Subcutaneous abdominal adipose tissue (tissue), 5 donors: ENCODE measurements around the gene GTF2IRD1.
"Not testable (repeated sequence)": the region's sequence is repeated elsewhere in the genome, so short reads cannot be mapped to it uniquely, and the experiment has no call there.

ENCODE experiments used
- H3K27ac ChIP-seq: one replicate; pipeline ENCODE4 v1.7.0; 2013; ENCODE audit warnings: low read depth, mild to moderate bottlenecking, inconsistent platforms, low read length, moderate library complexity
- H3K27me3 ChIP-seq, 5 donors: one replicate each; pipeline ENCODE4 v1.7.0; 2013; ENCODE audit warnings: low read length in 5 of 5, inconsistent platforms in 1 of 5; ENCODE audit not compliant: control insufficient read depth in 5 of 5, insufficient read depth in 4 of 5
- H3K36me3 ChIP-seq, 5 donors: one replicate each; pipeline ENCODE4 v1.7.0; 2013; ENCODE audit warnings: low read length in 5 of 5; ENCODE audit not compliant: control insufficient read depth in 5 of 5, insufficient read depth in 5 of 5
- H3K4me1 ChIP-seq, 5 donors: one replicate each; pipeline ENCODE4 v1.7.0; 2013; ENCODE audit warnings: low read length in 5 of 5, mild to moderate bottlenecking in 3 of 5, moderate library complexity in 1 of 5; ENCODE audit not compliant: control insufficient read depth in 5 of 5, insufficient read depth in 5 of 5
- H3K4me3 ChIP-seq, 5 donors: one replicate each; pipeline ENCODE4 v1.7.0; 2013; ENCODE audit warnings: low read length in 5 of 5, low read depth in 1 of 5
- H3K9ac ChIP-seq, 5 donors: one replicate each; pipeline ENCODE4 v1.7.0; 2013; ENCODE audit warnings: low read length in 5 of 5, mild to moderate bottlenecking in 4 of 5, moderate library complexity in 3 of 5
- H3K9me3 ChIP-seq, 5 donors: one replicate each; pipeline ENCODE4 v1.7.0; 2013; ENCODE audit warnings: low read length in 5 of 5; ENCODE audit not compliant: control insufficient read depth in 5 of 5
- donor health status: healthy.
- donor health status: healthy.
- donor health status: healthy.
- donor health status: healthy.
- donor health status: healthy.

The GTF2IRD1 gene

DNA sequence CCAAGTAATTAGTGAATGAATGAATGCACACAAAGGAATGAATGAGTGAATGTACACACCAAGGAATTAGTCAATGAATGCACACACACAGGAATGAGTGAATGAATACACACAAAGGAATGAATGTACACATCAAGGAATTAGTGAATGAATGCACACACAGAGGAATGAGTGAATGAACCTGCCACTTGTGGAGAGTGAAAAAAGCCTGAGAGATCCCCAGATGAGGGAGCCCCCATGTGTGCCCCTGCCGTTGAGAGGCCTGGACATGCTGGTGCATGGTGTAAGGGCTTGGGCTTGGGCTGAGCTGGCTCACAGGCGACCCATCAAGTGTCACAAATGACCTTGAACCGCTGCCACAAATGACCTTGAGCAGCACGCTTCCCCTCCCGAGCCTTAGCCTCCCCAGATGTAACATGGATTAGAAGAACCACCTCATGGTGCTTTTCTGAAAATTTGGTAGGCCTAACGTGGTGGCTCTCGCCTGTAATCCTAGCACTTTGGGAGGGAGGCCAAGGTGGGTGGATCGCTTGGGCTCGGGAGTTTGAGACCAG is 46.2 kb downstream of the GTF2IRD1 start:
- no peaks in the 10 kb centered on the region for H3K36me3 ChIP-seq
- no peaks in the 10 kb centered on the region for H3K27me3 ChIP-seq
- H3K9ac ChIP-seq, result no peak overlapping the region
- H3K27ac ChIP-seq, result no peak overlapping the region
- H3K9me3 ChIP-seq, result no peaks in the 10 kb centered on the region
- no peak overlapping the region for H3K4me3 ChIP-seq
- peaks cover 0 to 20% (median 15%) of the 10 kb centered on the region in 5 donors for H3K4me1 ChIP-seq

GRCh38 chr7:74501298-74501697 is 47.6 kb downstream of the GTF2IRD1 start:
- Histone ChIP-seq H3K4me3 (no peak overlapping the region), H3K27me3 (no peaks in the 10 kb centered on the region), H3K27ac (no peak overlapping the region), H3K9me3 (no peaks in the 10 kb centered on the region), H3K9ac (no peak overlapping the region), H3K36me3 (peaks cover 0 to under 1% (median 0%) of the 10 kb centered on the region in 5 donors), H3K4me1 (peaks cover 0 to 15% (median 9%) of the 10 kb centered on the region in 5 donors)

- Histone ChIP-seq H3K9ac (no peak overlapping the region), H3K27ac (no peak overlapping the region), H3K4me1 (peaks cover 0 to 15% (median 9%) of the 10 kb centered on the region in 5 donors)
Observed at GRCh38 chr7:74502216-74502891, 48.6 kb downstream of the GTF2IRD1 start.

GRCh38 chr7:74503061-74503460 is 49.4 kb downstream of the GTF2IRD1 start:
- no peak overlapping the region for H3K27ac ChIP-seq
- H3K27me3 ChIP-seq, result no peaks in the 10 kb centered on the region
- H3K4me1 ChIP-seq, result peaks cover 0 to 15% (median 9%) of the 10 kb centered on the region in 5 donors
- no peaks in the 10 kb centered on the region for H3K9me3 ChIP-seq
- no peak overlapping the region for H3K4me3 ChIP-seq
- H3K36me3 ChIP-seq, result peaks cover 0 to 6% (median 0%) of the 10 kb centered on the region in 5 donors
- H3K9ac ChIP-seq, result no peak overlapping the region

More at GRCh38 chr7:74502216-74502891, 48.6 kb downstream of the GTF2IRD1 start:
- no peaks in the 10 kb centered on the region for H3K27me3 ChIP-seq
- H3K4me3 ChIP-seq, result no peak overlapping the region
- H3K9me3 ChIP-seq, result no peaks in the 10 kb centered on the region
- H3K36me3 ChIP-seq, result peaks cover 0 to 2% (median 0%) of the 10 kb centered on the region in 5 donors

DNA sequence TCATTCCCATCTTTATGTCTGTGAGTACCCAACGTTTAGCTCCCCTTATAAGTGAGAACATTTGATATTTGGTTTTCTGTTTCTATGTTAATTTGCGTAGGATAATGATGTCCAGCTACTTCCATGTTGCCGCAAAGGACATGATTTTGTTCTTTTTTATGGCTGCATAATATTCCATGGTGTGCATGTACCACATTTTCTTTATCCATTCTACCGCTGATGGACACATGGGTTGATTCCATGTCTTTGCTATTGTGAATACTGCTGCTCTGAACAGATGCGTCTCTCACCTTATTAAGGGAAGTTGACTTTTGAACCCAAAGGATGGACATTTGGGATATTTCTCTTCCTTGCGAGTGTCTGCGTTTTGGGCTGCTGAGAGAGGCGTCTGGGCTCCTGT is 50.2 kb downstream of the GTF2IRD1 start:
- Histone ChIP-seq H3K27ac (no peak overlapping the region), H3K36me3 (peaks cover 0 to 8% (median 0%) of the 10 kb centered on the region in 5 donors)

DNA sequence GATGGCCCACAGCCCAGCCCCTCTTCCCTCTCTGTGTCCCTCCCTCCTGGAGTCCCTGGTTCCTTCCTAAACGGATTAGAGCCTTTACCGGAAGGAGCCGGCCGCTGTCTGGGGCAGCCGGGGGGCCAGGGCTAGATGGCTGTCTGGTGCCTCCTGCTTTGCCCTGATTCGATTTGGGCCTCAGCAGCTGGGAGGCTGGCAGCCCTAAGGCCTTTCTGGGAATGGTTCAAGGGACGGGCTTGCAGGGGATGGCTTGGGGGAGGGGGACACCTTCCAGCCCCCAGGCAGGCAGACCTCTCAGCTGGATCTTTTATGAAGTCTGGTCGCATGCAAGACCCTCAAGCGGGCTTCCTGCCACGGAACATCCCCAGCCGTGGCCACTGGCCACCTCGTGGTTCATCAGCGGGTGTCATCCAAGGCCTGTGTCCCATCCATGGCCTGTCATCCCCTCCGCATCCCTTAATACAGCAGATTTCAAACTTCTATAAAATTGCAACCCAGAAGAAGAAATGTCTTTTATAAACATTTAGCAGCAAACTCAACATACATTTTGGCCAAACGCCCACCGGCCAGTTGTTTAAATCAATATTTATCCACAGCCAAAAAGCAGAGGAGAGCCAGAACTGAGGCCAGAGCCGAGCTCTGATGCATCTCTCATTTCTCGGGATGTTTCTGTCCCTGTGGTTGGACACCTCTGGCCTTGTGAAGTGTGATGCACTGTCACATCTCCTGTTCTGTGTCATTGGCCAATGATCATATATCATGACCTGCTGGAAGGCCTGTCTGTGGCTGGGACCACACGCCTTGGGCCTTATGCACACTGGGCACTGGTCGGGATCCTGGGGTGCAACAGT is 52.0 kb downstream of the GTF2IRD1 start:
- Histone ChIP-seq H3K9me3 (no peaks in the 10 kb centered on the region), H3K27ac (no peak overlapping the region), H3K4me3 (no peak overlapping the region), H3K4me1 (peaks cover 0 to 15% (median 9%) of the 10 kb centered on the region in 5 donors), H3K27me3 (no peaks in the 10 kb centered on the region), H3K9ac (no peak overlapping the region), H3K36me3 (peaks cover 0 to 8% (median 0%) of the 10 kb centered on the region in 5 donors)

More for the DNA sequence above, 50.2 kb downstream of the GTF2IRD1 start:
- H3K27me3 ChIP-seq, result no peaks in the 10 kb centered on the region
- no peak overlapping the region for H3K4me3 ChIP-seq
- no peak overlapping the region for H3K9ac ChIP-seq
- no peaks in the 10 kb centered on the region for H3K9me3 ChIP-seq
- H3K4me1 ChIP-seq, result peaks cover 0 to 15% (median 9%) of the 10 kb centered on the region in 5 donors

DNA sequence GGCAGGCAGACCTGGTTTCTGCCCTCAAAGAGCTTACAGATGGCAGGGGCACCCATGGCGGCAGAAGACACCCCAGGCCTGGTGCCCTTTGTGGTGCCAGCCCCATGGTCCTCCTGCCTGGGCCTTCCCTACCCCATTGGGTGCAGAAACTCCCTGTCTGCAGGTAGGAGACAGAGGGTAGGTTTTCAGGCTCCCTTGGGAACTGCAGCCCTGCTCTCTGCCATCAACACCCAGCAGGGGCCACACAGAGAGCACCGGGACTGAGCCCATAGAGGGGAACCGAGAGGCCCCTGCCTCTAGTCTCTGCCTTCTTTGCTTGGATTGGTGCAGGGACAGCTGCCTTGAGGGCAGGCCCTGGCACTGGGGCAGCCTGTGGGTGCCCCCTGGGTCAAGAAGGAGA is 52.6 kb downstream of the GTF2IRD1 start:
- peaks cover 0 to 12% (median 0%) of the 10 kb centered on the region in 5 donors for H3K36me3 ChIP-seq
- H3K9me3 ChIP-seq, result no peaks in the 10 kb centered on the region
- no peaks in the 10 kb centered on the region for H3K27me3 ChIP-seq

DNA sequence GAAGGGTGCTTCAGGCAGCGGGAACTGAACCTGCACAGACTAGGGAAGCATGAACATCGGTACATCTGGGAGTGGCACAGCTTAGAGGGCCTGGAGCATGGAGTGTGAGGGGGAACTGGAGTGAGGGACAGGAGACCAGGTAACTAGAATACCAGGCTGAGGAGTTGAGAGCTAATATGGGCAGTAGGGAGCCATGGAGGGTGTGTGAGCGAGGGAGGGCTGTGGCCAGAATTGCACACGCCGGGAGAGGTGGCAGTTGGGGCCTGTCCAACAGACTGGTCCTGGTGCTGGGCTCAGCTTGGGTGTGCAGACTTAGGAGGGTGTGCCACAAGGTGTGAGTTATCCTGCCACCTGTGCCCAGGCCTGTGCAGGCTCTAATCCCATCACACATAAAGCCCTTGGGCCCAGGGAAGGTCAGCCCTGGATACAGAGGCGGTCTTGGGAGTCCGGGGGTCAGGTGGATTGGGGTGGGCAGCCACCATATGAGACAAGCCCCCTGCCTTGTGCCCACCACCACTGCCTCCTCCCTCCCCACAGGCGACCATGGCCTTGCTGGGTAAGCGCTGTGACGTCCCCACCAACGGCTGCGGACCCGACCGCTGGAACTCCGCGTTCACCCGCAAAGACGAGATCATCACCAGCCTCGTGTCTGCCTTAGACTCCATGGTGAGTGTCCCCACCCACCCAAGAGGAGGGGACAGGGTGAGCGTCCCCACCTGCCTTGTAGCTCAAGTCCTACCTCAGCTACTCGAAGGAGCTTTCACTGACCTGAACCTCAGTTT is 54.0 kb downstream of the GTF2IRD1 start:
- H3K9ac ChIP-seq, result no peak overlapping the region

More for the DNA sequence above, 52.6 kb downstream of the GTF2IRD1 start:
- no peak overlapping the region for H3K4me3 ChIP-seq
- H3K9ac ChIP-seq, result no peak overlapping the region
- H3K4me1 ChIP-seq, result peaks cover 0 to 10% (median 5%) of the 10 kb centered on the region in 5 donors
- no peak overlapping the region for H3K27ac ChIP-seq

DNA sequence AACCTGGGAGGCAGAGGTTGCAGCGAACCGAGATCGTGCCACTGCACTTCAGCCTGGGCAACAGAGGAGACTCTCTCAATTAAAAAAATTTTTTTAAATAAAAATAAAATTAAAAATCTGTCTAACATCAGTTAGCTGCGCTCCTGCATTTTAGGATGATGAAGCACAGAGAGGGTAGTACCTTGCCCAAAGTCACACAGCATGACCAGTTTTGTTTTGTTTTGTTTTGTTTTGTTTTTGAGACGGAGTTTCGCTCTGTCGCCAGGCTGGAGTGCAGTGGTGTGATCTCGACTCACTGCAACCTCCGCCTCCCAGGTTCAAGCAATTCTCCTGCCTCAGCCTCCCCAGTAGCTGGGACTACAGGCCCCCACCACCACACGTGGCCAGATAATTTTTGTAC is 55.7 kb downstream of the GTF2IRD1 start:
- H3K36me3 ChIP-seq, result peaks cover 0 to 37% (median 17%) of the 10 kb centered on the region in 5 donors
- not testable (repeated sequence) for H3K9me3 ChIP-seq, H3K4me3 ChIP-seq, H3K4me1 ChIP-seq, H3K27me3 ChIP-seq, H3K27ac ChIP-seq, H3K9ac ChIP-seq

More for the DNA sequence above, 54.0 kb downstream of the GTF2IRD1 start:
- Histone ChIP-seq H3K4me1 (no peaks in the 10 kb centered on the region), H3K9me3 (no peaks in the 10 kb centered on the region), H3K36me3 (peaks cover 0 to 22% (median 9%) of the 10 kb centered on the region in 5 donors), H3K27ac (no peak overlapping the region), H3K4me3 (no peak overlapping the region), H3K27me3 (no peaks in the 10 kb centered on the region)
